ENCODE data around the gene ESPL1.

The ESPL1 gene

GRCh38 chr12:53235742-53236442 is 32.2 kb upstream of the ESPL1 start:
- no peak for DNase-seq (ENCODE audit: low spot score)
- Mint-ChIP-seq H3K27ac (no peak overlapping the region), H3K4me1 (ENCODE audit: low read depth) (peaks cover 36% of the 10 kb centered on the region), H3K27me3 (ENCODE audit: low read depth) (no peaks in the 10 kb centered on the region), H3K4me3 (no peak overlapping the region), H3K36me3 (ENCODE audit: low read depth) (no peaks in the 10 kb centered on the region), H3K9me3 (no peaks in the 10 kb centered on the region)

- H3K4me1 Mint-ChIP-seq (ENCODE audit: low read depth): peaks cover 36% of the 10 kb centered on the region
- no peaks in the 10 kb centered on the region for H3K9me3 Mint-ChIP-seq
- H3K4me3 Mint-ChIP-seq: peak overlapping the region; percentile 35
- H3K36me3 Mint-ChIP-seq (ENCODE audit: low read depth): no peaks in the 10 kb centered on the region
- H3K27ac Mint-ChIP-seq: peak overlapping the region; percentile 41
- DNase-seq (ENCODE audit: low spot score): no peak
- H3K27me3 Mint-ChIP-seq (ENCODE audit: low read depth): no peaks in the 10 kb centered on the region
These were observed 31.5 kb upstream of the ESPL1 start for GRCh38 chr12:53236443-53237111.

GRCh38 chr12:53239643-53240258 is 28.3 kb upstream of the ESPL1 start:
- Mint-ChIP-seq H3K27ac (no peak overlapping the region), H3K9me3 (no peaks in the 10 kb centered on the region), H3K4me1 (ENCODE audit: low read depth) (peaks cover 23% of the 10 kb centered on the region), H3K36me3 (ENCODE audit: low read depth) (no peaks in the 10 kb centered on the region), H3K4me3 (no peak overlapping the region), H3K27me3 (ENCODE audit: low read depth) (peaks cover 18% of the 10 kb centered on the region)
- no peak for DNase-seq (ENCODE audit: low spot score)

- Mint-ChIP-seq H3K9me3 (no peaks in the 10 kb centered on the region), H3K27ac (no peak overlapping the region), H3K36me3 (ENCODE audit: low read depth) (no peaks in the 10 kb centered on the region), H3K4me3 (no peak overlapping the region), H3K27me3 (ENCODE audit: low read depth) (peaks cover 25% of the 10 kb centered on the region), H3K4me1 (ENCODE audit: low read depth) (peaks cover 6% of the 10 kb centered on the region)
- DNase-seq (ENCODE audit: low spot score): no peak
These were observed 26.3 kb upstream of the ESPL1 start for GRCh38 chr12:53241623-53242412.

GRCh38 chr12:53244337-53244736 is 23.8 kb upstream of the ESPL1 start:
- no peak for DNase-seq (ENCODE audit: low spot score)
- Mint-ChIP-seq H3K4me1 (ENCODE audit: low read depth) (peaks cover 2% of the 10 kb centered on the region), H3K4me3 (no peak overlapping the region), H3K27ac (no peak overlapping the region), H3K9me3 (no peaks in the 10 kb centered on the region), H3K36me3 (ENCODE audit: low read depth) (no peaks in the 10 kb centered on the region), H3K27me3 (ENCODE audit: low read depth) (peaks cover 25% of the 10 kb centered on the region)

- Mint-ChIP-seq H3K9me3 (no peaks in the 10 kb centered on the region), H3K4me3 (no peak overlapping the region), H3K27ac (no peak overlapping the region), H3K27me3 (ENCODE audit: low read depth) (peaks cover 25% of the 10 kb centered on the region), H3K4me1 (ENCODE audit: low read depth) (peaks cover 2% of the 10 kb centered on the region), H3K36me3 (ENCODE audit: low read depth) (no peaks in the 10 kb centered on the region)
- DNase-seq (ENCODE audit: low spot score): no peak
These were observed 22.8 kb upstream of the ESPL1 start for GRCh38 chr12:53245286-53245685.

- peak overlapping the region; percentile 90 for H3K27ac Mint-ChIP-seq
- no peaks in the 10 kb centered on the region for H3K9me3 Mint-ChIP-seq
- no peaks in the 10 kb centered on the region for H3K27me3 Mint-ChIP-seq (ENCODE audit: low read depth)
- peak; percentile 74 for DNase-seq (ENCODE audit: low spot score)
- H3K4me1 Mint-ChIP-seq (ENCODE audit: low read depth): peaks cover 38% of the 10 kb centered on the region
- peaks cover 11% of the 10 kb centered on the region for H3K36me3 Mint-ChIP-seq (ENCODE audit: low read depth)
- H3K4me3 Mint-ChIP-seq: peak overlapping the region; percentile 97
These were observed 16.4 kb upstream of the ESPL1 start for GRCh38 chr12:53251477-53252348.

- Mint-ChIP-seq H3K27ac (peak overlapping the region; percentile 90), H3K36me3 (ENCODE audit: low read depth) (peaks cover 11% of the 10 kb centered on the region), H3K27me3 (ENCODE audit: low read depth) (no peaks in the 10 kb centered on the region), H3K4me1 (ENCODE audit: low read depth) (peaks cover 38% of the 10 kb centered on the region), H3K9me3 (no peaks in the 10 kb centered on the region), H3K4me3 (peak overlapping the region; percentile 97)
- no peak for DNase-seq (ENCODE audit: low spot score)
These were observed 15.7 kb upstream of the ESPL1 start for GRCh38 chr12:53252349-53252916.

GRCh38 chr12:53253298-53253697 is 14.8 kb upstream of the ESPL1 start:
- Mint-ChIP-seq H3K4me1 (ENCODE audit: low read depth) (peaks cover 38% of the 10 kb centered on the region), H3K4me3 (peak overlapping the region; percentile 97), H3K36me3 (ENCODE audit: low read depth) (peaks cover 11% of the 10 kb centered on the region), H3K27me3 (ENCODE audit: low read depth) (no peaks in the 10 kb centered on the region), H3K9me3 (no peaks in the 10 kb centered on the region), H3K27ac (peak overlapping the region; percentile 90)
- DNase-seq (ENCODE audit: low spot score): no peak

GRCh38 chr12:53254816-53255545 is 13.1 kb upstream of the ESPL1 start:
- H3K27me3 Mint-ChIP-seq (ENCODE audit: low read depth): no peaks in the 10 kb centered on the region
- H3K4me1 Mint-ChIP-seq (ENCODE audit: low read depth): peaks cover 41% of the 10 kb centered on the region
- peaks cover 11% of the 10 kb centered on the region for H3K36me3 Mint-ChIP-seq (ENCODE audit: low read depth)
- no peaks in the 10 kb centered on the region for H3K9me3 Mint-ChIP-seq
- peak overlapping the region; percentile 22 for H3K4me3 Mint-ChIP-seq
- no peak for DNase-seq (ENCODE audit: low spot score)
- H3K27ac Mint-ChIP-seq: peak overlapping the region; percentile 50

GRCh38 chr12:53255996-53256395 is 12.1 kb upstream of the ESPL1 start:
- peaks cover 41% of the 10 kb centered on the region for H3K4me1 Mint-ChIP-seq (ENCODE audit: low read depth)
- no peaks in the 10 kb centered on the region for H3K27me3 Mint-ChIP-seq (ENCODE audit: low read depth)
- no peak for DNase-seq (ENCODE audit: low spot score)
- peaks cover 11% of the 10 kb centered on the region for H3K36me3 Mint-ChIP-seq (ENCODE audit: low read depth)
- H3K9me3 Mint-ChIP-seq: no peaks in the 10 kb centered on the region
- no peak overlapping the region for H3K27ac Mint-ChIP-seq
- H3K4me3 Mint-ChIP-seq: peak overlapping the region; percentile 12
